ENCODE measurements around the gene CBL.
"Not testable (repeated sequence)": the region's sequence is repeated elsewhere in the genome, so short reads cannot be mapped to it uniquely, and the experiment has no call there.

DNA sequence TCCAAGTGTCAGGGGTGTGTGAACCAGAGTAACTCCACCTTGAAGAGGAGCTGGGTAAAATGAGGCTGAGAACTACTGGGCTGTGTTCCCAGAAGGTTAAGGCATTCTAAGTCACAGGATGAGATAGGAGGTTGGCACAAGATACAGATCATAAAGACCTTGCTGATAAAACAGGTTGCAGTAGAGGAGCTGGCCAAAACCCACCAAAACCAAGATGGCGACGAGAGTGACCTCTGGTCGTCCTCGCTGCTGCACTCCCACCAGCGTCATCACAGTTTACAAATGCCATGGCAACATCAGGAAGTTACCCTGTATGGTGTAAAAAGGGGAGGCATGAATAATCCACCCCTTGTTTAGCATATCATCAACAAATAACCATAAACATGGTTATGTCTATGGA, 4.9 kb upstream of the CBL start:
- TF ChIP-seq CTCF (IDR thresholded peaks at IDR 0.05); E2F1 (CRISPR knock-in tag; IDR thresholded peaks at IDR 0.05); IRF2 (CRISPR knock-in tag; IDR thresholded peaks at IDR 0.05; ENCODE audit: borderline replicate concordance, low read depth); ATF6 (CRISPR knock-in tag; IDR thresholded peaks at IDR 0.05); ESRRA (CRISPR knock-in tag; IDR thresholded peaks at IDR 0.05; ENCODE audit: borderline replicate concordance); MAX (CRISPR knock-in tag; IDR thresholded peaks at IDR 0.05): not testable (repeated sequence)
- TF ChIP-seq, protein P1, sequence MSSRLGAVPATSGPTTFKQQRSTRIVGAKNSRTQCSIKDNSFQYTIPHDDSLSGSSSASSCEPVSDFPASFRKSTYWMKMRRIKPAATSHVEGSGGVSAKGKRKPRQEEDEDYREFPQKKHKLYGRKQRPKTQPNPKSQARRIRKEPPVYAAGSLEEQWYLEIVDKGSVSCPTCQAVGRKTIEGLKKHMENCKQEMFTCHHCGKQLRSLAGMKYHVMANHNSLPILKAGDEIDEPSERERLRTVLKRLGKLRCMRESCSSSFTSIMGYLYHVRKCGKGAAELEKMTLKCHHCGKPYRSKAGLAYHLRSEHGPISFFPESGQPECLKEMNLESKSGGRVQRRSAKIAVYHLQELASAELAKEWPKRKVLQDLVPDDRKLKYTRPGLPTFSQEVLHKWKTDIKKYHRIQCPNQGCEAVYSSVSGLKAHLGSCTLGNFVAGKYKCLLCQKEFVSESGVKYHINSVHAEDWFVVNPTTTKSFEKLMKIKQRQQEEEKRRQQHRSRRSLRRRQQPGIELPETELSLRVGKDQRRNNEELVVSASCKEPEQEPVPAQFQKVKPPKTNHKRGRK (CRISPR knock-in tag; IDR thresholded peaks at IDR 0.05; ENCODE audit: borderline replicate concordance): not testable (repeated sequence)
